Activated CD4-positive, alpha-beta T cell treated with anti-CD3 and anti-CD28 coated beads for 36 hours (primary cell): Measurements from ENCODE around the gene ADNP. TPM values are rescaled to one million over a fixed set of nuclear protein-coding genes. Genes with fewer than 3 reads are reported as not detected.

Experiments
- ATAC-seq: fragments of 200-7000 bp; cut with Tn5 transposase; one replicate; pipeline ENCODE4 v1.10.0; 2021; ENCODE audit warnings: mild to moderate bottlenecking, moderate library complexity
- CTCF ChIA-PET: fragments of 350-600 bp; sonication (Branson Sonifier 250); formaldehyde crosslinking; loops from one replicate; lab custom pipeline; 2021; ENCODE audit warnings: antibody characterized with exemption; lab: Charles Lee
- POLR2A ChIA-PET: fragments of 350-600 bp; sonication (Branson Sonifier 250); formaldehyde crosslinking; loops from one replicate; lab custom pipeline; 2021; ENCODE audit warnings: antibody characterized with exemption, inconsistent platforms; lab: Charles Lee
- DNase-seq: peaks from one replicate; pipeline ENCODE4 v3.0.0-alpha.2; 2020
- H3K27ac Mint-ChIP-seq: one replicate; pipeline ENCODE4 v1.8.0; 2021; ENCODE audit warnings: mixed read lengths
- H3K27me3 Mint-ChIP-seq: one replicate; pipeline ENCODE4 v1.8.0; 2021; ENCODE audit warnings: mixed read lengths
- H3K36me3 Mint-ChIP-seq: one replicate; pipeline ENCODE4 v1.8.0; 2021; ENCODE audit warnings: low read depth, mixed read lengths
- H3K4me1 Mint-ChIP-seq: one replicate; pipeline ENCODE4 v1.8.0; 2021; ENCODE audit warnings: mixed read lengths
- H3K4me3 Mint-ChIP-seq: one replicate; pipeline ENCODE4 v1.8.0; 2021; ENCODE audit warnings: mild to moderate bottlenecking, moderate library complexity, mixed read lengths
- H3K9me3 Mint-ChIP-seq: one replicate; pipeline ENCODE4 v1.8.0; 2021; ENCODE audit warnings: low read depth, mixed read lengths
- intact Hi-C, 2 experiments: fragments of 100-400 bp; cut with DNase I in 1 of 2; cut with micrococcal nuclease in 1 of 2; formaldehyde crosslinking; loops; one replicate each; pipeline versions ENCODE4 v1.14.2 to v1.15.1; 2022 to 2024; cut with DNase I, micrococcal nuclease
- total RNA-seq, 2 experiments: library from RNA; stranded (reverse); gene quantifications; one replicate each; pipeline ENCODE4 v1.2.3, GENCODE V29; 2021

Gene ADNP
- total RNA-seq, 2 experiments from 2014 or later = 61.0 to 86.1 TPM

DNA sequence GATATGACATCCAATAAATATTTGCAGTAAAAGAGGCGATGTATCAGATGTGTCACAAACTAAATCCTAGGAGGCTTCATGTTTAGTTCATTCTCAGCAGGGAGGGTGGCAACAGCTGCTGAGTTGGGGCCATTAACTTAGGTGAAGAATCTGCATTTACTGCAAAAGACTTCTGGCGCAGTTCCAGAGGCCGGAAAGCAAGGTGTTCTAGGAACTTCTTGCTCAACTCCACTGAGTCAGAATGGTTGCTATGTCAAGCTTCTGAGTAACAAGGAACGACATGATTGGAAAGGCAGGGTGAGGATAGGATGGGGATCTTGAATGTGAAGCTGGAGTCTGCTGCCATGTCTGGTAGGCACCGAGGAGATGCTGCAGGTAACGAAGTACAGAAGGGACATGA lies 11.7 kb downstream of the ADNP start:
- intact Hi-C loops = no loop called here
- Mint-ChIP-seq H3K36me3 (peaks cover 20% of the 10 kb centered on the region), H3K9me3 (no peaks in the 10 kb centered on the region), H3K27ac (peak overlapping the region; percentile 24), H3K4me1 (peaks cover 85% of the 10 kb centered on the region), H3K27me3 (no peaks in the 10 kb centered on the region), H3K4me3 (no peak overlapping the region)
- POLR2A ChIA-PET = interaction anchor here (0.7 to 1.6 kb wide), 2 partner anchors 10 to 420 kb away, joined by 3 to 4 read pairs; no protein-coding TSS in a partner anchor
- CTCF ChIA-PET = interaction anchor here (0.6 to 3.6 kb wide), 4 partner anchors 10 to 170 kb away, joined by 3 to 20 read pairs (median 12); partner anchors contain the start of genes BCAS4, DPM1 and MOCS3
- ATAC-seq = no peak
- DNase-seq = peak; percentile 31

DNA sequence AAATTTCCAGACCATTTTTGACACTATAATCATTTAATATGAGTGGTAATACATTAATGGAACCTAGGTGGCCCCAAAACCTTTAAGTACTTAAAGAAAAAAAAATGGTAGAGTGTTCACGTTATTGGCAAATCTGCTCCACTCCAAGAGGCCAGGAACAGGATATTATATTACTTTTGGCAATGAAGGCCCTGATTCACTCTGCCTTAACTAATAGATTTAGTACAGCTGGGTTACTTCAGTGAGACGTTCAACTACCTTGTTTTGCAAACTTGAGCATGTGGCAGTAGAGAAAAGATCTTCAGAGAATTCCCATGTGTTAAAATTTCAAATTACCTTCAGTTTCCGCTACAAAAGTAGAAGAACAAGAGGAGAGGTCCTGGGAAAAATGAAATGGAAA lies 12.8 kb downstream of the ADNP start:
- Mint-ChIP-seq H3K4me1 (peaks cover 88% of the 10 kb centered on the region), H3K9me3 (no peaks in the 10 kb centered on the region), H3K36me3 (peaks cover 31% of the 10 kb centered on the region), H3K27me3 (no peaks in the 10 kb centered on the region), H3K4me3 (no peak overlapping the region), H3K27ac (no peak overlapping the region)
- ATAC-seq (no peak), DNase-seq (no peak)
- intact Hi-C loops = no loop called here
- ChIA-PET CTCF (interaction anchor here (0.7 to 3.6 kb wide), 3 partner anchors 9 to 123 kb away, joined by 3 to 20 read pairs (median 3); partner anchors contain the start of gene BCAS4), POLR2A (interaction anchor here (1.6 kb wide), 1 partner anchor 11 kb away, joined by 4 read pairs; no protein-coding TSS in a partner anchor)

GRCh38 chr20:50916934-50917333 lies 14.3 kb downstream of the ADNP start:
- H3K9me3 Mint-ChIP-seq = no peaks in the 10 kb centered on the region
- POLR2A ChIA-PET = no interaction called here
- ATAC-seq = no peak
- DNase-seq = no peak
- peaks cover 25% of the 10 kb centered on the region for H3K36me3 Mint-ChIP-seq
- H3K27me3 Mint-ChIP-seq = no peaks in the 10 kb centered on the region
- CTCF ChIA-PET = interaction anchor here (0.8 to 4.8 kb wide), 4 partner anchors 9 to 98 kb away, joined by 3 to 30 read pairs (median 4); partner anchors contain the start of gene ADNP
- H3K27ac Mint-ChIP-seq = peak overlapping the region; percentile 51
- H3K4me1 Mint-ChIP-seq = peaks cover 86% of the 10 kb centered on the region
- intact Hi-C loops = no loop called here
- H3K4me3 Mint-ChIP-seq = no peak overlapping the region

GRCh38 chr20:50916257-50916656 lies 15.0 kb downstream of the ADNP start:
- peaks cover 86% of the 10 kb centered on the region for H3K4me1 Mint-ChIP-seq
- ChIA-PET POLR2A (interaction anchor here (0.6 kb wide), 1 partner anchor 654 kb away, joined by 3 read pairs; no protein-coding TSS in a partner anchor), CTCF (interaction anchor here (0.8 to 4.8 kb wide), 4 partner anchors 10 to 98 kb away, joined by 3 to 30 read pairs (median 4); partner anchors contain the start of gene ADNP)
- peaks cover 31% of the 10 kb centered on the region for H3K36me3 Mint-ChIP-seq
- H3K9me3 Mint-ChIP-seq = no peaks in the 10 kb centered on the region
- ATAC-seq (no peak), DNase-seq (no peak)
- intact Hi-C loops = no loop called here
- no peaks in the 10 kb centered on the region for H3K27me3 Mint-ChIP-seq
- H3K4me3 Mint-ChIP-seq = no peak overlapping the region
- H3K27ac Mint-ChIP-seq = peak overlapping the region; percentile 34

DNA sequence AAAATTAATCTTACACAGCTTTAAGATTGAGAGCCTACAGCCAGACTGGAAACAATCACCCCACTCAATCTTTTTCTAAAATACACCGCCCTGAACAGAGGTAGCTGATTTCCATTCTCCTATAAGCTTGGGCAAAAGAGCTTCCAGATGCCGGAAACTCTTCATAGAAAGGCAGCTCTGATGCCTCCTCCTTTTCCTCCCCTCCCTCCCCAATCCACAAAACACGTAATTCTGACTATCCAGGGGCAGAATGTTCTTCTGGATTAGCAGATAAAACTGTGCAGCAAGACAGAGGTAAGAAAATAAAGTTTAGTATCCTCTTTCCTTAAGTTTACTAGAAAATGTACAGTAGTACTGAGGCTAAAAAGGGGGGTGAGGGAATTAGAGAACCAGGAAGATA lies 15.8 kb downstream of the ADNP start:
- H3K4me3 Mint-ChIP-seq = no peak overlapping the region
- ChIA-PET POLR2A (interaction anchor here (0.6 to 1.3 kb wide), 3 partner anchors 8 to 653 kb away, joined by 3 read pairs; partner anchors contain the start of gene ADNP), CTCF (interaction anchor here (1.0 to 4.8 kb wide), 5 partner anchors 14 to 121 kb away, joined by 3 to 30 read pairs (median 4); partner anchors contain the start of gene BCAS4)
- intact Hi-C loops = loop anchor here in 1 of 2 experiments (2.0 kb wide), 1 partner anchor 13 kb away; no protein-coding TSS in a partner anchor
- DNase-seq (no peak), ATAC-seq (no peak)
- peak overlapping the region; percentile 58 for H3K27ac Mint-ChIP-seq
- H3K9me3 Mint-ChIP-seq = no peaks in the 10 kb centered on the region
- H3K27me3 Mint-ChIP-seq = no peaks in the 10 kb centered on the region
- H3K4me1 Mint-ChIP-seq = peaks cover 85% of the 10 kb centered on the region
- peaks cover 35% of the 10 kb centered on the region for H3K36me3 Mint-ChIP-seq

DNA sequence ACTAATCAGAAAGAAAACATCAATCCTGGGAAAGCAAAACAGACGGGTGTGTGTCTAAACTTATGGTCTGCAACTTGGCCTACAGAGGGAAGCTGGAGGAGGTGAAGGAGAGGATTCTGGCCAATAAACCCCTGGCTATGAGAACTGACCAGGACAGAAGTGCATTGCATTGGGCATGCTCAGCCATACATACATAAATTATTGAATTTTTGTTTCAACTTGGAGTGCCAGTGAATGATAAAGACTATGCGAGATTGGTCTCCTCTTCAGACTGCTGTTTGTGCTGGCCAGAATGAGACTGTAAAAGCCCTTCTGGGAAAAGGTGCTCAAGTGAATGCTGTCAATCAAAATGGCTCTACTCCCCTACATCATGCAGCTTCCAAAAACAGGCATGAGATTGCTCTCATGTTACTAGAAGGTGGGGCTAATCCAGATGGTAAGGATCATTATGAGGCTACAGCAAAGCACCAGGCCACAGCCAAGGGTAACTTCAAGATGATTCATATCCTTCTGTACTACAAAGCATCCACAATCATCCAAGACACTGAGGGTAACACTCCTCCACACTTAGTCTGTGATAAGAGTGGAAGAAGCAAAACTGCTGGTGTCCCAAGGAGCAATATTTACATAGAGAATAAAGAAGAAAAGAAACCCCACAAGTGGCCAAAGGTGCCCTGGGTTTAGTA lies 17.4 kb downstream of the ADNP start:
- intact Hi-C loops = loop anchor here (1.0 to 5.0 kb wide), 5 partner anchors 15 to 122 kb away; partner anchors contain the start of genes DPM1 (in 1 of the 2) and MOCS3 (in 1 of the 2)
- Mint-ChIP-seq H3K27ac (peak overlapping the region; percentile 81), H3K36me3 (peaks cover 38% of the 10 kb centered on the region), H3K27me3 (no peaks in the 10 kb centered on the region), H3K9me3 (no peaks in the 10 kb centered on the region), H3K4me1 (peaks cover 82% of the 10 kb centered on the region), H3K4me3 (no peak overlapping the region)
- DNase-seq (peak; percentile 59), ATAC-seq (peak; percentile 94)
- POLR2A ChIA-PET = interaction anchor here (0.7 kb wide), 1 partner anchor 422 kb away, joined by 3 read pairs; no protein-coding TSS in a partner anchor
- CTCF ChIA-PET = interaction anchor here (0.9 to 4.8 kb wide), 4 partner anchors 13 to 180 kb away, joined by 3 to 30 read pairs (median 4); no protein-coding TSS in a partner anchor

GRCh38 chr20:50911716-50912115 lies 19.5 kb downstream of the ADNP start:
- H3K36me3 Mint-ChIP-seq = peaks cover 44% of the 10 kb centered on the region
- no peaks in the 10 kb centered on the region for H3K27me3 Mint-ChIP-seq
- peak; percentile 62 for ATAC-seq
- no peak overlapping the region for H3K4me3 Mint-ChIP-seq
- intact Hi-C loops = loop anchor here (2.0 to 5.0 kb wide), 3 partner anchors 17 to 119 kb away; no protein-coding TSS in a partner anchor
- peaks cover 70% of the 10 kb centered on the region for H3K4me1 Mint-ChIP-seq
- no peaks in the 10 kb centered on the region for H3K9me3 Mint-ChIP-seq
- CTCF ChIA-PET = interaction anchor here (0.9 to 3.9 kb wide), 10 partner anchors 10 to 162 kb away, joined by 3 to 14 read pairs (median 4); no protein-coding TSS in a partner anchor
- peak overlapping the region; percentile 80 for H3K27ac Mint-ChIP-seq
- POLR2A ChIA-PET = interaction anchor here (0.6 to 1.1 kb wide), 5 partner anchors 9 to 19 kb away, joined by 3 to 5 read pairs (median 3); partner anchors contain the start of gene ADNP
- no peak for DNase-seq

GRCh38 chr20:50911030-50911429 lies 20.2 kb downstream of the ADNP start:
- Mint-ChIP-seq H3K27ac (peak overlapping the region; percentile 80), H3K36me3 (peaks cover 42% of the 10 kb centered on the region), H3K9me3 (no peaks in the 10 kb centered on the region), H3K27me3 (no peaks in the 10 kb centered on the region), H3K4me3 (no peak overlapping the region), H3K4me1 (peaks cover 67% of the 10 kb centered on the region)
- POLR2A ChIA-PET = interaction anchor here (1.0 to 1.1 kb wide), 3 partner anchors 10 to 20 kb away, joined by 3 read pairs; partner anchors contain the start of gene ADNP
- intact Hi-C loops = loop anchor here (2.0 to 5.0 kb wide), 3 partner anchors 16 to 119 kb away; no protein-coding TSS in a partner anchor
- CTCF ChIA-PET = interaction anchor here (0.7 to 3.9 kb wide), 8 partner anchors 9 to 270 kb away, joined by 3 to 14 read pairs (median 3); no protein-coding TSS in a partner anchor
- DNase-seq (no peak), ATAC-seq (no peak)

DNA sequence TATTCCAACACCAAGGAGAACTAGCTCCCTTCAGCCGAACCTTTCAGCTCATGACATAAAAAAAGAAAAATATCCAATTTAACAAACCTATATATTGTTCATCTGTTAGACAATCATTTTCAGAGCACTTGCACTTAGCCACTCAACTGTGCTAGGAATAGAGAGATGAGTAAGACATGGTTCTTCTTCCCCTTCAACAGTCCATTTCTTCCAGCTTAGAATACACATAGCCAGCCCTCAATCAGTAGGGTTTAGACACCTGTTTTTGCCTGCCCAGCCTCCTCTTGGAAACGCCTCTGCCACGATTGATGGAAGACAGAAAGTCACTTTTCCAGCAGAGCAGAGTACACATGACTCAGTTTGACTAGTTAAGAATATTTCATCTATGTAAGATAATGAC lies 21.8 kb downstream of the ADNP start:
- Mint-ChIP-seq H3K27me3 (no peaks in the 10 kb centered on the region), H3K36me3 (peaks cover 42% of the 10 kb centered on the region), H3K4me1 (peaks cover 65% of the 10 kb centered on the region), H3K27ac (peak overlapping the region; percentile 48), H3K9me3 (no peaks in the 10 kb centered on the region), H3K4me3 (no peak overlapping the region)
- ATAC-seq (no peak), DNase-seq (no peak)
- CTCF ChIA-PET = interaction anchor here (0.8 to 3.9 kb wide), 11 partner anchors 9 to 119 kb away, joined by 3 to 14 read pairs (median 4); partner anchors contain the start of gene BCAS4
- intact Hi-C loops = no loop called here
- POLR2A ChIA-PET = interaction anchor here (1.1 to 1.2 kb wide), 2 partner anchors 20 to 114 kb away, joined by 4 read pairs; partner anchors contain the start of gene BCAS4

DNA sequence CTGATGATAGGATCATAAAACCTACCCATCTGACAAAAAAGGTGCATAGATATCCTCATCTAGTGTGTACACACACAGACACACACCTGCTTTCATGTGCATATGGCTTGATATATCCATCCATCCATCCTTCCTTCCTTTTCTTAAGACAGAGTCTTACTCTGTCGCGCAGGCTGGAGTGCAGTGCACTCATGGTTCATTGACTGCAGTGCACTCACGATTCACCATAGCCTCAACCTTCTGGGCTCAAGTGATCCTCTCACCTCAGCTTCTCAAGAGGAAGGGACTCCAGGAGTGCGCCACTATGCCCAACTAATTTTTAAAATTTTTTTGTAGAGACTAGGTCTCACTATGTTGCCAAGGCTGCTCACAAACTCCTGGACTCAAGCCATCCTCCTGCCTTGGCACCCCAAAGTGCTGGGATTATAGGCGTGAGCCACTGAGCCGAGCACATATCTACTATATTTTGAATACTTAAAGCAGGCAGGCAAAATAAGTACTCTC lies 27.1 kb downstream of the ADNP start:
- POLR2A ChIA-PET = no interaction called here
- intact Hi-C loops = no loop called here
- ATAC-seq (no peak), DNase-seq (no peak)
- no peak overlapping the region for H3K27ac Mint-ChIP-seq
- no peaks in the 10 kb centered on the region for H3K27me3 Mint-ChIP-seq
- peaks cover 38% of the 10 kb centered on the region for H3K36me3 Mint-ChIP-seq
- H3K4me3 Mint-ChIP-seq = no peak overlapping the region
- no peaks in the 10 kb centered on the region for H3K9me3 Mint-ChIP-seq
- H3K4me1 Mint-ChIP-seq = peaks cover 27% of the 10 kb centered on the region
- CTCF ChIA-PET = interaction anchor here (0.5 to 1.5 kb wide), 2 partner anchors 25 to 125 kb away, joined by 3 to 4 read pairs; no protein-coding TSS in a partner anchor
